ENCODE data around the gene PGAP3.

Gene PGAP3

GRCh38 chr17:39667945-39668924, 19.6 kb downstream of the PGAP3 start, which contains the start of gene PNMT:
Gene PNMT, plus strand, starts transcription at chr17:39668453. Its CDS starts 23 bp downstream, at chr17:39668476.
- TF ChIP-seq MAX (IDR thresholded peaks at IDR 0.05; ENCODE audit: low read depth, low read length) (peak; percentile 47), POLR2A (IDR thresholded peaks at IDR 0.05; ENCODE audit: extremely low read depth, insufficient read length) (no peak), MYC (IDR thresholded peaks at IDR 0.05; ENCODE audit: low read depth, low read length) (peak; percentile 37; the same call in 1 of the 2 replicates), CTCF (IDR thresholded peaks at IDR 0.05; ENCODE audit: low read depth, low read length) (peak; percentile 63)
- peak within 1 kb of the TSS; percentile 44 for H3K4me3 ChIP-seq (ENCODE audit: low read depth, low read length)
- peak; percentile 87 for DNase-seq (ENCODE audit: low read depth)

- TF ChIP-seq MYC (IDR thresholded peaks at IDR 0.05; ENCODE audit: low read depth, low read length) = no peak
- no peak for TF ChIP-seq POLR2A (IDR thresholded peaks at IDR 0.05; ENCODE audit: extremely low read depth, insufficient read length)
- no peak for TF ChIP-seq MAX (IDR thresholded peaks at IDR 0.05; ENCODE audit: low read depth, low read length)
- no peak for TF ChIP-seq CTCF (IDR thresholded peaks at IDR 0.05; ENCODE audit: low read depth, low read length)
- H3K4me3 ChIP-seq (ENCODE audit: low read depth, low read length) = peak overlapping the region; percentile 28
- DNase-seq (ENCODE audit: low read depth) = peak; percentile 76
These were observed 20.5 kb downstream of the PGAP3 start for GRCh38 chr17:39667262-39667944.

GRCh38 chr17:39666601-39667261, 21.1 kb downstream of the PGAP3 start:
- no peak overlapping the region for H3K4me3 ChIP-seq (ENCODE audit: low read depth, low read length)
- DNase-seq (ENCODE audit: low read depth) = peak; percentile 71
- TF ChIP-seq MYC (IDR thresholded peaks at IDR 0.05; ENCODE audit: low read depth, low read length) (no peak), POLR2A (IDR thresholded peaks at IDR 0.05; ENCODE audit: extremely low read depth, insufficient read length) (no peak), CTCF (IDR thresholded peaks at IDR 0.05; ENCODE audit: low read depth, low read length) (no peak), MAX (IDR thresholded peaks at IDR 0.05; ENCODE audit: low read depth, low read length) (no peak)

- TF ChIP-seq CTCF (IDR thresholded peaks at IDR 0.05; ENCODE audit: low read depth, low read length) (no peak), MAX (IDR thresholded peaks at IDR 0.05; ENCODE audit: low read depth, low read length) (no peak), MYC (IDR thresholded peaks at IDR 0.05; ENCODE audit: low read depth, low read length) (no peak), POLR2A (IDR thresholded peaks at IDR 0.05; ENCODE audit: extremely low read depth, insufficient read length) (no peak)
- no peak for DNase-seq (ENCODE audit: low read depth)
- H3K4me3 ChIP-seq (ENCODE audit: low read depth, low read length) = no peak overlapping the region
These were observed 21.6 kb downstream of the PGAP3 start for GRCh38 chr17:39666231-39666600.

GRCh38 chr17:39665642-39666224, 22.1 kb downstream of the PGAP3 start:
- DNase-seq (ENCODE audit: low read depth) = peak; percentile 51
- H3K4me3 ChIP-seq (ENCODE audit: low read depth, low read length) = no peak overlapping the region
- no peak for TF ChIP-seq MAX (IDR thresholded peaks at IDR 0.05; ENCODE audit: low read depth, low read length)
- no peak for TF ChIP-seq MYC (IDR thresholded peaks at IDR 0.05; ENCODE audit: low read depth, low read length)
- TF ChIP-seq CTCF (IDR thresholded peaks at IDR 0.05; ENCODE audit: low read depth, low read length) = peak; percentile 5
